Ectodermal cell (in vitro differentiated cells): Measurements from ENCODE around the gene HSPA12A.
A peak's percentile ranks its signal among the peaks of the same experiment; 100 is the strongest.

Source experiments
- H3K27ac ChIP-seq: 2 replicates; pipeline ENCODE4 v1.7.0; 2013; ENCODE audit warnings: mild to moderate bottlenecking, low read depth, low read length; ENCODE audit not compliant: insufficient read depth, poor library complexity, severe bottlenecking
- H3K27me3 ChIP-seq: 2 replicates; pipeline ENCODE4 v1.7.0; 2013; ENCODE audit warnings: mild to moderate bottlenecking, low read length; ENCODE audit not compliant: insufficient read depth, control insufficient read depth, poor library complexity, severe bottlenecking
- H3K36me3 ChIP-seq: one replicate; pipeline ENCODE4 v1.7.0; 2013; ENCODE audit warnings: low read length; ENCODE audit not compliant: control insufficient read depth, insufficient read depth
- H3K4me1 ChIP-seq: one replicate; pipeline ENCODE4 v1.7.0; 2013; ENCODE audit warnings: low read length; ENCODE audit not compliant: control insufficient read depth, insufficient read depth
- H3K4me3 ChIP-seq: 2 replicates; pipeline ENCODE4 v1.7.0; 2013; ENCODE audit warnings: low read depth, low read length, control low read depth; ENCODE audit not compliant: insufficient read depth
- H3K9me3 ChIP-seq: 2 replicates; pipeline ENCODE4 v1.7.0; 2013; ENCODE audit warnings: mild to moderate bottlenecking, low read length, moderate library complexity; ENCODE audit not compliant: control insufficient read depth
- WGBS, 2 experiments: methylation state at CpG; one replicate each; pipeline ENCODE4 v1.1.7; 2013; ENCODE audit warnings: missing lambda C conversion rate in 2 of 2; 5-methylcytosine and 5-hydroxymethylcytosine counted together

HSPA12A gene

GRCh38 chr10:116636385-116636784 lies 106.0 kb downstream of the HSPA12A start:
- Histone ChIP-seq H3K9me3 (no peaks in the 10 kb centered on the region), H3K27ac (no peak overlapping the region), H3K4me1 (no peaks in the 10 kb centered on the region), H3K36me3 (no peaks in the 10 kb centered on the region), H3K27me3 (no peaks in the 10 kb centered on the region), H3K4me3 (no peak overlapping the region)

- H3K9me3 ChIP-seq = no peaks in the 10 kb centered on the region
- no peaks in the 10 kb centered on the region for H3K36me3 ChIP-seq
- no peak overlapping the region for H3K27ac ChIP-seq
- H3K4me1 ChIP-seq = peaks cover 3% of the 10 kb centered on the region
- H3K4me3 ChIP-seq = no peak overlapping the region
- no peaks in the 10 kb centered on the region for H3K27me3 ChIP-seq
- WGBS, 2 experiments = 85 to 91% methylated on average over 11 of the region's 11 CpGs
Observed at GRCh38 chr10:116634126-116634975, 108.0 kb downstream of the HSPA12A start.

GRCh38 chr10:116633216-116633600 lies 109.2 kb downstream of the HSPA12A start:
- WGBS, 2 experiments = 93 to 94% methylated on average over 8 of the region's 8 CpGs
- Histone ChIP-seq H3K4me1 (peaks cover 5% of the 10 kb centered on the region), H3K27me3 (no peaks in the 10 kb centered on the region), H3K4me3 (no peak overlapping the region), H3K36me3 (no peaks in the 10 kb centered on the region), H3K27ac (no peak overlapping the region), H3K9me3 (no peaks in the 10 kb centered on the region)

- no peaks in the 10 kb centered on the region for H3K27me3 ChIP-seq
- peaks cover 5% of the 10 kb centered on the region for H3K4me1 ChIP-seq
- 92 to 94% methylated on average over 17 of the region's 17 CpGs for WGBS, 2 experiments
- H3K27ac ChIP-seq = no peak overlapping the region
- no peaks in the 10 kb centered on the region for H3K36me3 ChIP-seq
- no peaks in the 10 kb centered on the region for H3K9me3 ChIP-seq
- no peak overlapping the region for H3K4me3 ChIP-seq
Observed at GRCh38 chr10:116632596-116633215, 109.7 kb downstream of the HSPA12A start.

- no peaks in the 10 kb centered on the region for H3K27me3 ChIP-seq
- no peaks in the 10 kb centered on the region for H3K36me3 ChIP-seq
- no peak overlapping the region for H3K27ac ChIP-seq
- no peak overlapping the region for H3K4me3 ChIP-seq
- peaks cover 5% of the 10 kb centered on the region for H3K4me1 ChIP-seq
- 93 to 96% methylated on average over 6 of the region's 6 CpGs for WGBS, 2 experiments
- H3K9me3 ChIP-seq = no peaks in the 10 kb centered on the region
Observed at GRCh38 chr10:116631871-116632295, 110.5 kb downstream of the HSPA12A start.

- no peak overlapping the region for H3K4me3 ChIP-seq
- peaks cover 5% of the 10 kb centered on the region for H3K4me1 ChIP-seq
- H3K27me3 ChIP-seq = no peaks in the 10 kb centered on the region
- no peaks in the 10 kb centered on the region for H3K9me3 ChIP-seq
- H3K27ac ChIP-seq = no peak overlapping the region
- no peaks in the 10 kb centered on the region for H3K36me3 ChIP-seq
- WGBS, 2 experiments = 89 to 100% methylated on average over 2 of the region's 2 CpGs
Observed at GRCh38 chr10:116630020-116630419, 112.3 kb downstream of the HSPA12A start.

- no peaks in the 10 kb centered on the region for H3K36me3 ChIP-seq
- no peaks in the 10 kb centered on the region for H3K9me3 ChIP-seq
- peaks cover 5% of the 10 kb centered on the region for H3K4me1 ChIP-seq
- no peak overlapping the region for H3K4me3 ChIP-seq
- WGBS, 2 experiments = 73 to 77% methylated on average over 4 of the region's 4 CpGs
- H3K27me3 ChIP-seq = no peaks in the 10 kb centered on the region
- no peak overlapping the region for H3K27ac ChIP-seq
Observed at GRCh38 chr10:116629340-116629739, 113.0 kb downstream of the HSPA12A start.

- Histone ChIP-seq H3K4me1 (peaks cover 5% of the 10 kb centered on the region), H3K4me3 (peak overlapping the region; percentile 35), H3K9me3 (no peaks in the 10 kb centered on the region), H3K36me3 (no peaks in the 10 kb centered on the region), H3K27me3 (no peaks in the 10 kb centered on the region), H3K27ac (no peak overlapping the region)
- 47 to 51% methylated on average over 49 of the region's 49 CpGs for WGBS, 2 experiments
Observed at GRCh38 chr10:116627386-116627933, 114.9 kb downstream of the HSPA12A start.

- Histone ChIP-seq H3K27me3 (no peaks in the 10 kb centered on the region), H3K9me3 (no peaks in the 10 kb centered on the region), H3K27ac (no peak overlapping the region), H3K4me3 (no peak overlapping the region), H3K36me3 (no peaks in the 10 kb centered on the region), H3K4me1 (peaks cover 5% of the 10 kb centered on the region)
- WGBS, 2 experiments = 88 to 93% methylated on average over 9 of the region's 9 CpGs
Observed at GRCh38 chr10:116626815-116627214, 115.6 kb downstream of the HSPA12A start.

GRCh38 chr10:116625845-116626244 lies 116.5 kb downstream of the HSPA12A start:
- Histone ChIP-seq H3K27ac (no peak overlapping the region), H3K4me3 (no peak overlapping the region), H3K9me3 (no peaks in the 10 kb centered on the region), H3K36me3 (no peaks in the 10 kb centered on the region), H3K4me1 (peaks cover 5% of the 10 kb centered on the region), H3K27me3 (no peaks in the 10 kb centered on the region)
- WGBS, 2 experiments = 94 to 95% methylated on average over 7 of the region's 7 CpGs
